MM.1S (cell line): ENCODE results near the gene PARVB.

ENCODE experiments used
- DNase-seq: peaks from one replicate; pipeline ENCODE4 v3.0.0-alpha.2; 2015
- H2AFZ ChIP-seq: fragments of 300-600 bp; sonication (generic); 2 replicates; pipeline ENCODE4 v1.6.0; 2016; ENCODE audit warnings: antibody characterized with exemption, low read length
- H3F3A ChIP-seq: fragments of 300-600 bp; sonication (generic); 2 replicates; pipeline ENCODE4 v1.6.1; 2016; ENCODE audit warnings: mild to moderate bottlenecking, antibody characterized with exemption, low read length, moderate library complexity, mixed read lengths; ENCODE audit not compliant: insufficient read depth
- H3K27ac ChIP-seq: fragments of 300-600 bp; sonication (generic); 2 replicates; pipeline ENCODE4 v1.5.1; 2016; ENCODE audit warnings: mild to moderate bottlenecking, low read length
- H3K27me3 ChIP-seq: fragments of 300-600 bp; sonication (generic); replicated peaks from 2 replicates; pipeline ENCODE4 v1.6.0; 2016; ENCODE audit warnings: low read length; ENCODE audit not compliant: insufficient read depth
- H3K36me3 ChIP-seq: fragments of 300-600 bp; sonication (generic); replicated peaks from 2 replicates; pipeline ENCODE4 v1.6.1; 2016; ENCODE audit warnings: mild to moderate bottlenecking, low read length, mixed read lengths; ENCODE audit not compliant: insufficient read depth
- H3K4me1 ChIP-seq: fragments of 300-600 bp; sonication (generic); 2 replicates; pipeline ENCODE4 v1.6.1; 2016; ENCODE audit warnings: low read length, mixed read lengths
- H3K4me2 ChIP-seq: fragments of 300-600 bp; sonication (generic); 2 replicates; pipeline ENCODE4 v1.6.0; 2016; ENCODE audit warnings: low read depth, low read length
- H3K4me3 ChIP-seq: fragments of 300-600 bp; sonication (generic); 2 replicates; pipeline ENCODE4 v1.5.1; 2016; ENCODE audit warnings: low read length, mixed read lengths
- H3K79me2 ChIP-seq: fragments of 300-600 bp; sonication (generic); 2 replicates; pipeline ENCODE4 v1.6.1; 2016; ENCODE audit warnings: mixed run types, low read length, mixed read lengths
- H3K9ac ChIP-seq: fragments of 300-600 bp; sonication (generic); 2 replicates; pipeline ENCODE4 v1.6.1; 2016; ENCODE audit warnings: low read length, mixed read lengths
- H3K9me2 ChIP-seq: fragments of 300-600 bp; sonication (generic); replicated peaks from 2 replicates; pipeline ENCODE4 v1.6.1; 2016; ENCODE audit warnings: mild to moderate bottlenecking, low read length, mixed read lengths; ENCODE audit not compliant: insufficient read depth
- H3K9me3 ChIP-seq: fragments of 300-600 bp; sonication (generic); replicated peaks from 2 replicates; pipeline ENCODE4 v1.6.1; 2016; ENCODE audit warnings: mild to moderate bottlenecking, low read length, mixed read lengths; ENCODE audit not compliant: insufficient read depth
- H4K20me1 ChIP-seq: fragments of 300-600 bp; sonication (generic); 2 replicates; pipeline ENCODE4 v1.6.1; 2016; ENCODE audit warnings: mild to moderate bottlenecking, low read length, moderate library complexity, mixed read lengths; ENCODE audit not compliant: insufficient read depth
- CTCF ChIP-seq: fragments of 300-600 bp; sonication (generic); IDR thresholded peaks from 2 replicates; pipeline ENCODE4 v1.5.1; 2016; ENCODE audit warnings: antibody characterized with exemption, low read length, mixed read lengths
- EZH2 ChIP-seq: fragments of 300-600 bp; sonication (generic); optimal IDR thresholded peaks from 2 replicates; pipeline ENCODE3; 2017; ENCODE audit warnings: low read depth, mild to moderate bottlenecking, antibody characterized with exemption, low read length, mixed read lengths
- EZH2phosphoT487 ChIP-seq: fragments of 300-600 bp; sonication (generic); IDR thresholded peaks from 2 replicates; pipeline ENCODE4 v1.6.1; 2018; ENCODE audit warnings: antibody characterized with exemption, low read length

PARVB gene

GRCh38 chr22:44126807-44127206, 102.7 kb downstream of the PARVB start:
- H3K9ac ChIP-seq = no peak overlapping the region

DNA sequence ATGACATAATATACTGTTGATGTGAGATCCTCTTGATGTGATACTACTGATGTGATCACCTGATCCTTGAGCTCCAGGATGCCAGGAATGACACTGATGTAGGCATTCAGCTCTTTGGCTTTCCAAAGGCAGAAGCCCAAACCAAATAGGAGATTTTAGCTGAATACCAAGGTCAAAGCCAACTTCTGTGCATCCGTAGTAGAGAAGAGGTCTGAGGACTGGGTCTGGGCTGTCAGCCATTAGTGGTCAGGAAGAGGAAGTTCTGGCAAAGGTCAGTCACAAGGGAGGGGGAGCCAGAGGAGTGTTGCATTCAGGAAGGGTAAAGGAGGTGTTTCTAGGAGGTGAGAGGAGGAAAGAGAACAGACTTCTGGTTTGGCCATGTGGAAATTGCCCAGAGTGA, 103.3 kb downstream of the PARVB start:
- no peak overlapping the region for H3K27ac ChIP-seq
- H2AFZ ChIP-seq = no peak overlapping the region
- H4K20me1 ChIP-seq = no peaks in the 10 kb centered on the region
- H3K4me3 ChIP-seq = no peak overlapping the region
- H3K27me3 ChIP-seq = no peaks in the 10 kb centered on the region
- no peaks in the 10 kb centered on the region for H3K36me3 ChIP-seq
- H3K9me3 ChIP-seq = no peaks in the 10 kb centered on the region
- no peak overlapping the region for H3K4me2 ChIP-seq
- H3K4me1 ChIP-seq = no peaks in the 10 kb centered on the region
- H3K79me2 ChIP-seq = no peaks in the 10 kb centered on the region
- no peaks in the 10 kb centered on the region for H3K9me2 ChIP-seq
- DNase-seq = no peak
- H3K9ac ChIP-seq = no peak overlapping the region
- no peak for TF ChIP-seq EZH2phosphoT487
- no peak for TF ChIP-seq CTCF
- TF ChIP-seq EZH2 = no peak
- H3F3A ChIP-seq = no peaks in the 10 kb centered on the region

More at GRCh38 chr22:44126807-44127206, 102.7 kb downstream of the PARVB start:
- H2AFZ ChIP-seq = no peak overlapping the region
- no peaks in the 10 kb centered on the region for H4K20me1 ChIP-seq
- no peak overlapping the region for H3K27ac ChIP-seq
- H3K79me2 ChIP-seq = no peaks in the 10 kb centered on the region
- H3K36me3 ChIP-seq = no peaks in the 10 kb centered on the region
- H3K4me1 ChIP-seq = no peaks in the 10 kb centered on the region
- no peak overlapping the region for H3K4me3 ChIP-seq
- H3K4me2 ChIP-seq = no peak overlapping the region
- H3K27me3 ChIP-seq = no peaks in the 10 kb centered on the region
- DNase-seq = no peak
- H3K9me2 ChIP-seq = no peaks in the 10 kb centered on the region
- H3K9me3 ChIP-seq = no peaks in the 10 kb centered on the region
- no peaks in the 10 kb centered on the region for H3F3A ChIP-seq
- TF ChIP-seq EZH2phosphoT487 (no peak), CTCF (no peak), EZH2 (no peak)

GRCh38 chr22:44128958-44129618, 105.0 kb downstream of the PARVB start:
- Histone ChIP-seq H3K9me2 (no peaks in the 10 kb centered on the region), H3K36me3 (no peaks in the 10 kb centered on the region), H3K4me2 (no peak overlapping the region), H3F3A (no peaks in the 10 kb centered on the region), H3K27ac (no peak overlapping the region), H2AFZ (no peak overlapping the region), H3K9ac (no peak overlapping the region), H3K27me3 (no peaks in the 10 kb centered on the region), H3K4me1 (no peaks in the 10 kb centered on the region), H4K20me1 (no peaks in the 10 kb centered on the region), H3K4me3 (no peak overlapping the region), H3K9me3 (no peaks in the 10 kb centered on the region), H3K79me2 (no peaks in the 10 kb centered on the region)
- DNase-seq = no peak
- no peak for TF ChIP-seq EZH2
- TF ChIP-seq EZH2phosphoT487 = no peak
- no peak for TF ChIP-seq CTCF
